Measurements from ENCODE around the gene ZNF618.

DNA sequence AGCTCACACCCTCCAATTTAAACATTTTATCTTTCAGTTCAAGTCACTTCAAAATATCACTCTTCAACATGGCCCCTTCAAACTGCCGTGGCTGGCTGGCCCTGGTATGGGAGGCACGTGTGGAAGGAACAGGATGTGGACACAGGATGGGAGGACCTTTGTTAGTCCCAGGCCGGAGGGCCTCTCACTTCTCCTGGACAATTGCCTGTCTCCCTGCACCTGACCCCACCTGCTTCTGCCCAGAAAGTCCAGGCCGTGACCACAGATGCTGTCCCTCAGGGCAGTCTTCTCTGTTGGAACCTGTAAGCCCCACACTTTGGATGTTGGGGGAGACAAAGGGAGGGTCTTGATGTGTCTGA lies 182.6 kb downstream of the ZNF618 start:
- TF ChIP-seq CTCF (IDR thresholded peaks at IDR 0.05): no peak
- TF ChIP-seq NR2C2 (CRISPR knock-in tag; IDR thresholded peaks at IDR 0.05): no peak
- TF ChIP-seq, protein P1, sequence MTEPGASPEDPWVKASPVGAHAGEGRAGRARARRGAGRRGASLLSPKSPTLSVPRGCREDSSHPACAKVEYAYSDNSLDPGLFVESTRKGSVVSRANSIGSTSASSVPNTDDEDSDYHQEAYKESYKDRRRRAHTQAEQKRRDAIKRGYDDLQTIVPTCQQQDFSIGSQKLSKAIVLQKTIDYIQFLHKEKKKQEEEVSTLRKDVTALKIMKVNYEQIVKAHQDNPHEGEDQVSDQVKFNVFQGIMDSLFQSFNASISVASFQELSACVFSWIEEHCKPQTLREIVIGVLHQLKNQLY (CRISPR knock-in tag; IDR thresholded peaks at IDR 0.05): no peak
- no peak for TF ChIP-seq MAX (CRISPR knock-in tag; IDR thresholded peaks at IDR 0.05)
- TF ChIP-seq, protein P2, sequence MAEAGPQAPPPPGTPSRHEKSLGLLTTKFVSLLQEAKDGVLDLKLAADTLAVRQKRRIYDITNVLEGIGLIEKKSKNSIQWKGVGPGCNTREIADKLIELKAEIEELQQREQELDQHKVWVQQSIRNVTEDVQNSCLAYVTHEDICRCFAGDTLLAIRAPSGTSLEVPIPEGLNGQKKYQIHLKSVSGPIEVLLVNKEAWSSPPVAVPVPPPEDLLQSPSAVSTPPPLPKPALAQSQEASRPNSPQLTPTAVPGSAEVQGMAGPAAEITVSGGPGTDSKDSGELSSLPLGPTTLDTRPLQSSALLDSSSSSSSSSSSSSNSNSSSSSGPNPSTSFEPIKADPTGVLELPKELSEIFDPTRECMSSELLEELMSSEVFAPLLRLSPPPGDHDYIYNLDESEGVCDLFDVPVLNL (CRISPR knock-in tag; IDR thresholded peaks at IDR 0.05; ENCODE audit: borderline replicate concordance, low read depth): no peak
- TF ChIP-seq ZNF423 (CRISPR knock-in tag; IDR thresholded peaks at IDR 0.05): no peak
- no peak for TF ChIP-seq TP53 (CRISPR knock-in tag; IDR thresholded peaks at IDR 0.05)
- TF ChIP-seq MXD4 (CRISPR knock-in tag; IDR thresholded peaks at IDR 0.05; ENCODE audit: borderline replicate concordance): no peak
